ENCODE data around the gene YIF1A. TPM values are rescaled to one million over a fixed set of nuclear protein-coding genes. Genes with fewer than 3 reads are reported as not detected.
"Not testable (repeated sequence)": the region's sequence is repeated elsewhere in the genome, so short reads cannot be mapped to it uniquely, and the experiment has no call there.

The YIF1A gene
- total and polyA plus RNA-seq, 2 donors: 44.2 to 57.3 TPM

DNA sequence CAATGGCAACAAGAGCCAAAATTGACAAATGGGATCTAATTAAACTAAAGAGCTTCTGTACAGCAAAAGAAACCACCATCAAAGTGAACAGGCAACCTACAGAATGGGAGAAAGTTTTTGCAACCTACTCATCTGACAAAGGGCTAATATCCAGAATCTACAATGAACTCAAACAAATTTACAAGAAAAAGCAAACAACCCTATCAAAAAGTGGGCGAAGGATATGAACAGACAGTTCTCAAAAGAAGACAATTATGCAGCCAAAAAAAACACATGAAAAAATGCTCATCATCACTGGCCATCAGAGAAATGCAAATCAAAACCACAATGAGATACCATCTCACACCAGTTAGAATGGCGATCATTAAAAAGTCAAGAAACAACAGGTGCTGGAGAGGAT lies 31.3 kb upstream of the YIF1A start:
- H3K36me3 ChIP-seq (ENCODE audit: control insufficient read depth in 2 of 2, insufficient read depth in 2 of 2, low read length in 1 of 2); H3K27me3 ChIP-seq (ENCODE audit: control insufficient read depth in 2 of 2, insufficient read depth in 1 of 2, low read length in 1 of 2); DNase-seq (ENCODE audit: low read depth in 6 of 9, low spot score in 9 of 9); H3K4me3 ChIP-seq (ENCODE audit: low read length in 2 of 2); H3K27ac ChIP-seq (ENCODE audit: low read depth in 1 of 2, low read length in 1 of 2): not testable (repeated sequence)
- H3K9me3 ChIP-seq (ENCODE audit: control insufficient read depth in 2 of 2, insufficient read depth in 1 of 2, low read length in 1 of 2): peaks cover 0 to 23% of the 10 kb centered on the region in 2 donors
- peaks cover 33 to 72% of the 10 kb centered on the region in 2 donors for H3K4me1 ChIP-seq (ENCODE audit: control insufficient read depth in 2 of 2, insufficient read depth in 2 of 2, low read length in 2 of 2)
- 95% methylated on average over 1 of the region's 2 CpGs for WGBS

DNA sequence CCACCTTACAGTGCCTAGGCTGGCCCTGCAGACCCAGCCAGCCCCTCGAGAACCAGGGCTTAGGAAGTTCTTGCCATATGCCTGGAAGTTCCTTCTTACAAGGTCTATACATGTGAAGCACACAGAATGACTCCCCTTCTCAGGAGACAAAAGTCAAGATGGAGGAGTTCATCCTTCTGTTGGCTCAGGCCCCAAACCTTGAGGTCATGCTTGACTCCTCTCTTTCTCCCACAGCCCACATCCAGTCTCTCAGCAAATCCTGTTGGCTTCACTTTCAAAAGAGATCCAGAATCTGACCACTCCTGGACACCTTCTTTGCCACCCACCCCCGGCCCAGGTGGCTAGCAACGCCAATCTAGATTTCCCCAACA lies 29.6 kb upstream of the YIF1A start:
- Histone ChIP-seq H3K36me3 (ENCODE audit: control insufficient read depth in 2 of 2, insufficient read depth in 2 of 2, low read length in 1 of 2) (no peaks in the 10 kb centered on the region), H3K27ac (ENCODE audit: low read depth in 1 of 2, low read length in 1 of 2) (peak overlapping the region; percentile 99 to 100), H3K9me3 (ENCODE audit: control insufficient read depth in 2 of 2, insufficient read depth in 1 of 2, low read length in 1 of 2) (peaks cover 0 to 17% of the 10 kb centered on the region in 2 donors), H3K27me3 (ENCODE audit: control insufficient read depth in 2 of 2, insufficient read depth in 1 of 2, low read length in 1 of 2) (peaks cover 0 to 2% of the 10 kb centered on the region in 2 donors), H3K4me1 (ENCODE audit: control insufficient read depth in 2 of 2, insufficient read depth in 2 of 2, low read length in 2 of 2) (peaks cover 37 to 77% of the 10 kb centered on the region in 2 donors), H3K4me3 (ENCODE audit: low read length in 2 of 2) (peak overlapping the region in 1 of 2 donors; percentile 43)
- WGBS: 67% methylated on average over 3 of the region's 3 CpGs
- no peak for DNase-seq (ENCODE audit: low read depth in 6 of 9, low spot score in 9 of 9)

DNA sequence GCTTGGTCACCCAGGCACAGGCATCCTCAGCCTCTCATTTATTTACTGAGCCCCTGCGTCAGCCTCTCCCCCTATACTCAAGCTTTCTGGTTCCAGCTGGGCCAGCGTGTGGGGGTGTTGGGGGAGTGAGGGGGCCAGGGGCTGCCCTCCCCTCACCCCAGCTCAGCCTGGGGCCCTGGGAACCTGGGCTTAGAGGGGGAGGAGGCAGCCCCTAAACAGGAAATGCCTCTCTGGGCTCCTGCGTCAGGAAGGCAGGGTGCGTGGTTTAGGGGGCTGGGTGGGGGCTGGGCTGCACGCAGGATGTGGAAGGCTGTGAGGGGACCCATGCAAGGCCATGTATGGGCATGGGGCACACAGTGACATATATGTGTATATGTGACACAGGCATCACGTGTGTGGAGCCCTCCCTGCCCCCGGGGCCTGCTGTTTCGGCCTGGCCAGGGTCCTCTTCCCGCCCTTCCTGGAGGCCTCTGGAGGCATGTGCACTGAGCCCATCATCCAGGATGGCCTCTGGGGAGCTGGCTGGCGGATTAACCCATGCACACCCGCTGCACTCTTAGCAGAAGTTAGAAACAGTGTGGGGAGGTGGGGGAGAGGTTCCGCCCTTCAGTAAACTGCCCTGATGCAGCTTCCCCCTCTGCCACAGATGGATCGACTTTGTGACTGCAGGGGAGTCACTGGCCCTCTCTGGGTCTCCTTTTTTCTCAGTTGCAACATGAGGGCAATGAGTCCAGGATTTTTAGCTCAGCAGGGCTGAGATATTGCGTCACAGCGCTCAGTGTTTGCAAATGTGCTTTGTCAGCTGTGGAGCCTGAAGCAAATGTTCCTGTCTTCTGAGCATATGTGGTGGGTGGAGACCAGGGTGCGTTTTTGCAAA lies 29.0 kb upstream of the YIF1A start:
- Histone ChIP-seq H3K4me1 (ENCODE audit: control insufficient read depth in 2 of 2, insufficient read depth in 2 of 2, low read length in 2 of 2) (peaks cover 44 to 81% of the 10 kb centered on the region in 2 donors), H3K36me3 (ENCODE audit: control insufficient read depth in 2 of 2, insufficient read depth in 2 of 2, low read length in 1 of 2) (no peaks in the 10 kb centered on the region), H3K4me3 (ENCODE audit: low read length in 2 of 2) (peak overlapping the region; percentile 41 to 43), H3K27ac (ENCODE audit: low read depth in 1 of 2, low read length in 1 of 2) (peak overlapping the region; percentile 99 to 100), H3K27me3 (ENCODE audit: control insufficient read depth in 2 of 2, insufficient read depth in 1 of 2, low read length in 1 of 2) (peaks cover 0 to 2% of the 10 kb centered on the region in 2 donors), H3K9me3 (ENCODE audit: control insufficient read depth in 2 of 2, insufficient read depth in 1 of 2, low read length in 1 of 2) (peaks cover 0 to 18% of the 10 kb centered on the region in 2 donors)
- 12% methylated on average over 16 of the region's 16 CpGs for WGBS
- peak; percentile 85 to 97 (median 93) for DNase-seq (ENCODE audit: low read depth in 6 of 9, low spot score in 9 of 9)

DNA sequence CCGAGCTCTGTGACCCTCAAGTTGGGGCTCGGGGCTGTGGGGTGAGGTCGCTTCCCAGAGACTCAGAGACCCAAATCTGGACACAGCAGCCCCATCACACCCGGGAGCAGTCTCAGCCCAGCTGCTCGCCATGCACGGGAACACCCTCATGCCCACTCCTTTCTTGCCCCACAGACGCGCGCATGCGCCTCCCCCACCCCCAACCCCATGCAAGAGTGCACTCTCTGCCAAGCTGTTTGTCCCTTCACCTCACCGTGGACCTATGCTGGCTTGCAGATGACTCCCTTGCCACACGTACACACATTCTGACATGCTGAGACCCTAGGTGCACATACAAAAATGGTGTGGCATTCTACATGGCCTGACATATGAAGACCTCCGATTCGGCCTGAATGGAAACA lies 28.4 kb upstream of the YIF1A start:
- DNase-seq (ENCODE audit: low read depth in 6 of 9, low spot score in 9 of 9): peak in 8 of 9 donors; percentile 60 to 86 (median 70)
- Histone ChIP-seq H3K9me3 (ENCODE audit: control insufficient read depth in 2 of 2, insufficient read depth in 1 of 2, low read length in 1 of 2) (peaks cover 0 to 15% of the 10 kb centered on the region in 2 donors), H3K4me1 (ENCODE audit: control insufficient read depth in 2 of 2, insufficient read depth in 2 of 2, low read length in 2 of 2) (peaks cover 44 to 78% of the 10 kb centered on the region in 2 donors), H3K36me3 (ENCODE audit: control insufficient read depth in 2 of 2, insufficient read depth in 2 of 2, low read length in 1 of 2) (no peaks in the 10 kb centered on the region), H3K27me3 (ENCODE audit: control insufficient read depth in 2 of 2, insufficient read depth in 1 of 2, low read length in 1 of 2) (peaks cover 0 to 2% of the 10 kb centered on the region in 2 donors), H3K27ac (ENCODE audit: low read depth in 1 of 2, low read length in 1 of 2) (peak overlapping the region; percentile 99 to 100), H3K4me3 (ENCODE audit: low read length in 2 of 2) (peak overlapping the region; percentile 41 to 43)
- WGBS: 4% methylated on average over 14 of the region's 14 CpGs

DNA sequence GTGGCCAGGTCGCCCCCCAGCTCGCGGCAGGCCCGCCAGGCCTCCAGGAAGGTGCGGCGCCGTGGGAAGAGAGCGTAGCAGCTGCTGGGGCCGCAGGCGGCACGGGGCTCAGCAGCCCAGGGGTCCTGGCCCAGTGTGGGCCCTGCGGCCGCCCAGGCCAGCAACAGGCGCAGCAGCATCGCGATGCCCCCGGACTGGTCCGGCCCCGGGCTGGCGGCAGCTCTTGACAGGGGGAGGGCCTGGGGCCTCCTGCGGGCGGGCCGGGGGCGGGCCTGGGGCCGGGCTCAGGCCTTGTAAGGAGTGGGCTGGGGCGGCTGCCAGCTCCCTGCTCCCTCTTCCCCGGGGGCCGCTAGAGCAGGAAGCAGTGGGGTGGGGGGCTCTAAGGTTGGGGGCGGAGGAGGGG lies 27.9 kb upstream of the YIF1A start, which contains the start of gene CD248:
Gene CD248 (minus strand): TSS at position 196 of the 403 bp plus-strand sequence. CDS start 17 bp downstream, at position 179.
- Histone ChIP-seq H3K27me3 (ENCODE audit: control insufficient read depth in 2 of 2, insufficient read depth in 1 of 2, low read length in 1 of 2) (peaks cover 0 to 2% of the 10 kb centered on the region in 2 donors), H3K9me3 (ENCODE audit: control insufficient read depth in 2 of 2, insufficient read depth in 1 of 2, low read length in 1 of 2) (peaks cover 0 to 14% of the 10 kb centered on the region in 2 donors), H3K4me1 (ENCODE audit: control insufficient read depth in 2 of 2, insufficient read depth in 2 of 2, low read length in 2 of 2) (peaks cover 44 to 78% of the 10 kb centered on the region in 2 donors), H3K4me3 (ENCODE audit: low read length in 2 of 2) (peak within 1 kb of the TSS; percentile 43 to 50), H3K27ac (ENCODE audit: low read depth in 1 of 2, low read length in 1 of 2) (peak within 1 kb of the TSS; percentile 99 to 100), H3K36me3 (ENCODE audit: control insufficient read depth in 2 of 2, insufficient read depth in 2 of 2, low read length in 1 of 2) (no peaks in the 10 kb centered on the region)
- peak in 4 of 9 donors; percentile 49 to 81 (median 62) for DNase-seq (ENCODE audit: low read depth in 6 of 9, low spot score in 9 of 9)
- WGBS: 31% methylated on average over 29 of the region's 29 CpGs

DNA sequence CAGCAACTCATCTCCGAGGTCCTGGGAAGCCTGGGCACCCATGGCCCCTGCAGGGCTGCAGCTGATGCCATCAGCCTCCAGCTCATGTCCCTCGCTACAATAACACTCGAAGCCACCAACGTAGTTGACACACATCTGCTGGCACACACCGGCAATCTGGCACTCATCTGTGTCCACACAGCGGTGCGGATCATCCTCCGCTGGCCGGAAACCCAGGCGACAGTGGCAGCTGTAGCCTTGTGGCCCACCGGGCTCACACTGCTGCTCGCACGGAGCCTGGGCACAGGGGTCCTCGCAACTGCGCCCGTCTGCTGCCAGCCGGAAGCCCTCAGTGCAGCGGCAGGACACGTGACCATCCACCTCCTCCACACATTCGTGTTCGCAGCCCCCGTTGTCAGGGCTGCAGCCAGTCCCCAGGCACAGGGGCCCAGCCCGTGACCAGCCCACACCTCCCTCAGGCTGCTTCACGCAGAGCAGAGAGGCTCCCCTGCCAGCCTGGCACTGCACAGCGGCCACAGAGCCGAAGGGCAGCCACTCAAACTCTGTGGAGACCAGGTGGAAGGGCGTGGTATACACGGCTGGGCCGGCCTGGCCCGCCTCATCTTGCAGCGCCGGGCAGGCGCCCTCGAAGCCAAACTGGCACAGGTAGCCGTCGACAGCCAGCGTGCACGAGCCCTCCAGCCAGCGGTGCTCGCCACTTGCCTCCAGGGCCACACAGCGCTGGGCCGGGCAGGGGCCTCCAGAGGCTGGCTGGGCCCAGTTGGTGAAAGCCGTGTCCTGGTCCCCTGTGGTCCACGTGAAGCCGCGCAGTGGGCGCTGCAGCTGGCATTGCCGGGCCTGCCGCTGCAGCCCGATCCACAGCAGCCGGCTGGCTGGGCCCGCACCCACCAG lies 27.2 kb upstream of the YIF1A start:
- WGBS: 95% methylated on average over 52 of the region's 52 CpGs
- Histone ChIP-seq H3K4me3 (ENCODE audit: low read length in 2 of 2) (peak overlapping the region; percentile 43 to 50), H3K27ac (ENCODE audit: low read depth in 1 of 2, low read length in 1 of 2) (peak overlapping the region; percentile 99 to 100), H3K36me3 (ENCODE audit: control insufficient read depth in 2 of 2, insufficient read depth in 2 of 2, low read length in 1 of 2) (no peaks in the 10 kb centered on the region), H3K9me3 (ENCODE audit: control insufficient read depth in 2 of 2, insufficient read depth in 1 of 2, low read length in 1 of 2) (peaks cover 0 to 14% of the 10 kb centered on the region in 2 donors), H3K4me1 (ENCODE audit: control insufficient read depth in 2 of 2, insufficient read depth in 2 of 2, low read length in 2 of 2) (peaks cover 44 to 81% of the 10 kb centered on the region in 2 donors), H3K27me3 (ENCODE audit: control insufficient read depth in 2 of 2, insufficient read depth in 1 of 2, low read length in 1 of 2) (peaks cover 0 to 2% of the 10 kb centered on the region in 2 donors)
- no peak for DNase-seq (ENCODE audit: low read depth in 6 of 9, low spot score in 9 of 9)

DNA sequence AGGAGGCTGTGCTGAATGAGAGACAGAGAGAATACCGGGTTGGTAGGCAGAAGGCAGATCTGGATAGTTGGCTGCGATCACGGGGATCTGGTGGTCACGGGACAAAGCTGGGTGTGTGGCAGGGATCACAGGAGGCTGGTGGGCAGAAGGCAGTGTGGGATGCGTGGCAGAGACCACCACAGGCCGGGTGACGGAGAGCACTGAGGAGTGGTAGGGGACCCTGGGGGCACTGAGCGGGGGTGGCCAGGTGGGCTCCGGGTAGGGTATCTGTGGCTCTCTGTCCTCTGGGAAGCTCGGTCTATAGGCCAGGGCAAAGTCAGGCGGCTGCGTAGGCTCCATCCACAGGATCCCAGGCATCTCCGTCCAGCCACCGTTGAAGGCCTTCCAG lies 26.5 kb upstream of the YIF1A start:
- H3K36me3 ChIP-seq (ENCODE audit: control insufficient read depth in 2 of 2, insufficient read depth in 2 of 2, low read length in 1 of 2): no peaks in the 10 kb centered on the region
- H3K4me3 ChIP-seq (ENCODE audit: low read length in 2 of 2): peak overlapping the region in 1 of 2 donors; percentile 50
- no peak for DNase-seq (ENCODE audit: low read depth in 6 of 9, low spot score in 9 of 9)
- peaks cover 0 to 14% of the 10 kb centered on the region in 2 donors for H3K9me3 ChIP-seq (ENCODE audit: control insufficient read depth in 2 of 2, insufficient read depth in 1 of 2, low read length in 1 of 2)
- peaks cover 0 to 2% of the 10 kb centered on the region in 2 donors for H3K27me3 ChIP-seq (ENCODE audit: control insufficient read depth in 2 of 2, insufficient read depth in 1 of 2, low read length in 1 of 2)
- H3K4me1 ChIP-seq (ENCODE audit: control insufficient read depth in 2 of 2, insufficient read depth in 2 of 2, low read length in 2 of 2): peaks cover 44 to 83% of the 10 kb centered on the region in 2 donors
- H3K27ac ChIP-seq (ENCODE audit: low read depth in 1 of 2, low read length in 1 of 2): peak overlapping the region; percentile 20 to 99
- WGBS: 97% methylated on average over 14 of the region's 14 CpGs

DNA sequence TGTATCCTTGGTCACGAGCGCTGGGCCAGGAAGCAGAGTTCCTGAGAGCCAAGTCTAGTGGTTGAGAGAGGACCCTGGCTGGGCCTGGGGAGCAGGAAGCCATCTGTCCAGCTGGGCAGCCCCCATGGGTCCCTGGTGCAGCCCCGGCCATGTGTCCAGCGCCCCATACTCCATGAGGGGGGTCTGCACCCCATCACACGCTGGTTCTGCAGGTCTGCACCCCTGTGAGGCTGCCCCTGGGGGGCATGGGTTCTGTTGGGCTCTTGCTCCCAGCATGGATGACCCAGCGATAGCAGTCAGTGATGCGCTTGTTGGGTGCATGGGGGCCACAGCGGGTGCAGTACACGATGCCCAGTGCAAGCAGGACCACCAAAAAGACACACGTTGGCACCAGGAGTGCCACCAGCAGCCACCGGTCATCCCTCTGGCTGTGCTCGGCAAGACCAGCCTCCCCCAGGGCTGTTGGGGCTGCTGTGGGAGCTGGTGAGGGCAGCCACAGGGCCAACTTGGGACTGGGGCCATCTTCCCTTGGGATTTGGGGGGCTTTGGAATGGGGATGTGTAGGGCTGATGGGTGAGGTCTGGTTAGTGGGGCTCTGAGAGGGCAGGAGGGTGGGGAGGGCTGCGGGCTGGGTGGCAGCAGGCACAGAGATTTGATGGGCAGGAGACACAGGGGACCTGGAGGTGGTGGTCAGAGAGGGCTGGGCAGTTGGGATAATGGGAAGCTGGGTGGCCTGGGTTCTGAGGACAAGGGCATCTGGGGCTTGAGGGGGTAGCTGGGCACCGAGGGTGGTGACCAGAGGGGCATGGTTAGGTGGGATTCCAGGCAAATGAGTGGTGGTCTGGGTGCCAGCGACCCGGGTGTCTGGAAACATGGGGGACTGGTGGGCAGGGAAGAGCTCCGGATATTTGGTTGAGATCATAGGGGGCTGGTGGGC lies 25.9 kb upstream of the YIF1A start:
- no peak for DNase-seq (ENCODE audit: low read depth in 6 of 9, low spot score in 9 of 9)
- WGBS: 96% methylated on average over 17 of the region's 17 CpGs
- H3K4me3 ChIP-seq (ENCODE audit: low read length in 2 of 2): peak overlapping the region in 1 of 2 donors; percentile 50

More for the DNA sequence above, 25.9 kb upstream of the YIF1A start:
- Histone ChIP-seq H3K27me3 (ENCODE audit: control insufficient read depth in 2 of 2, insufficient read depth in 1 of 2, low read length in 1 of 2) (peaks cover 0 to 5% of the 10 kb centered on the region in 2 donors), H3K36me3 (ENCODE audit: control insufficient read depth in 2 of 2, insufficient read depth in 2 of 2, low read length in 1 of 2) (no peaks in the 10 kb centered on the region), H3K4me1 (ENCODE audit: control insufficient read depth in 2 of 2, insufficient read depth in 2 of 2, low read length in 2 of 2) (peaks cover 44 to 83% of the 10 kb centered on the region in 2 donors), H3K27ac (ENCODE audit: low read depth in 1 of 2, low read length in 1 of 2) (peak overlapping the region in 1 of 2 donors; percentile 99), H3K9me3 (ENCODE audit: control insufficient read depth in 2 of 2, insufficient read depth in 1 of 2, low read length in 1 of 2) (peaks cover 0 to 14% of the 10 kb centered on the region in 2 donors)

Measured in thymus (tissue), 11 donors.